GM12878 (cell line): ENCODE data around the gene HOXD9. TPM values are rescaled to one million over a fixed set of nuclear protein-coding genes. Genes with fewer than 3 reads are reported as not detected.

Experiments used
- ATAC-seq: fragments of 200-7000 bp; cut with Tn5 transposase; 3 replicates; pipeline ENCODE4 v1.9.1; 2020; ENCODE audit warnings: mild to moderate bottlenecking, moderate library complexity
- BruUV-seq: library from RNA; stranded (reverse); fragments of 400-500 nt; replicated peaks from 2 replicates; lab custom pipeline; 2021; lab: Mats Ljungman, UMichigan
- CTCF ChIA-PET: fragments of 300-600 bp; sonication (Branson Sonifier 250); formaldehyde crosslinking; extraction: SDS; loops from one replicate; lab custom pipeline; 2021; ENCODE audit warnings: inconsistent platforms; lab: Yijun Ruan, JAX
- POLR2A ChIA-PET: fragments of 350-600 bp; formaldehyde crosslinking; extraction: SDS; loops from one replicate; lab custom pipeline; 2021; ENCODE audit warnings: inconsistent platforms; lab: Charles Lee
- RAD21 ChIA-PET: fragments of 300-600 bp; sonication (Branson Sonifier 250); formaldehyde crosslinking; loops from one replicate; lab custom pipeline; 2023; ENCODE audit warnings: antibody characterized with exemption; ENCODE audit not compliant: unreplicated experiment; lab: Charles Lee
- SMC1A ChIA-PET: fragments of 300-600 bp; sonication (Branson Sonifier 250); formaldehyde crosslinking; loops from one replicate; lab custom pipeline; 2023; ENCODE audit not compliant: unreplicated experiment, uncharacterized antibody; lab: Charles Lee
- DNase-seq: peaks from one replicate; pipeline ENCODE4 v3.0.0-alpha.2; 2011; ENCODE audit warnings: low read depth, low spot score
- FAIRE-seq: peaks from 3 replicates; lab custom pipeline; 2011; peaks lifted over from hg19 to GRCh38; lab: Jason Lieb, UNC
- H2AFZ ChIP-seq: 2 replicates; pipeline ENCODE4 v1.6.0; 2011; ENCODE audit warnings: low read depth, low read length, control low read depth; ENCODE audit not compliant: control insufficient read depth
- H3K27ac ChIP-seq: 2 replicates; pipeline ENCODE4 v1.5.1; 2011; ENCODE audit warnings: control low read depth; ENCODE audit not compliant: control insufficient read depth, insufficient read depth
- H3K27me3 ChIP-seq, 2 experiments: replicated peaks in 1 of 2; 2 replicates each; pipeline versions ENCODE4 v1.6.0 to v1.6.1; 2011; ENCODE audit warnings: low read length in 1 of 2; ENCODE audit not compliant: control insufficient read depth in 2 of 2, insufficient read depth in 2 of 2
- H3K36me3 ChIP-seq, 2 experiments: 2 replicates each; pipeline ENCODE4 v1.5.1; 2011; ENCODE audit warnings: low read length in 1 of 2; ENCODE audit not compliant: control insufficient read depth in 2 of 2, insufficient read depth in 2 of 2
- H3K4me1 ChIP-seq: 2 replicates; pipeline ENCODE4 v1.6.1; 2011; ENCODE audit warnings: mild to moderate bottlenecking, low read length, moderate library complexity, mixed read lengths; ENCODE audit not compliant: control insufficient read depth, insufficient read depth
- H3K4me2 ChIP-seq: 2 replicates; pipeline ENCODE4 v1.6.0; 2011; ENCODE audit warnings: control low read depth; ENCODE audit not compliant: control insufficient read depth, insufficient read depth
- H3K4me3 ChIP-seq: fragments of 200-600 bp; sonication (generic); 2 replicates; pipeline ENCODE4 v1.5.1; 2016
- H3K79me2 ChIP-seq: 2 replicates; pipeline ENCODE4 v1.6.0; 2011; ENCODE audit warnings: low read length; ENCODE audit not compliant: control insufficient read depth, insufficient read depth
- H3K9ac ChIP-seq: 2 replicates; pipeline ENCODE4 v1.8.0; 2011; ENCODE audit warnings: low read length, control low read depth, mixed read lengths; ENCODE audit not compliant: control insufficient read depth, insufficient read depth
- H3K9me3 ChIP-seq: replicated peaks from 3 replicates; pipeline ENCODE4 v1.5.1; 2011; ENCODE audit warnings: mild to moderate bottlenecking, low read length; ENCODE audit not compliant: control insufficient read depth, insufficient read depth
- H4K20me1 ChIP-seq: 2 replicates; pipeline ENCODE4 v1.6.0; 2011; ENCODE audit not compliant: control insufficient read depth, insufficient read depth
- HDAC6 ChIP-seq: fragments of 200-600 bp; sonication (generic); IDR thresholded peaks from one replicate; pipeline ENCODE4 v1.8.0; 2017; ENCODE audit warnings: antibody characterized with exemption; ENCODE audit not compliant: unreplicated experiment
- MYC ChIP-seq: IDR thresholded peaks from 2 replicates; pipeline ENCODE4 v1.6.1; 2011; ENCODE audit warnings: mild to moderate bottlenecking, low read length, moderate library complexity, inconsistent platforms; ENCODE audit not compliant: insufficient read depth, insufficient replicate concordance, insufficient read length, severe bottlenecking
- NRF1 ChIP-seq: conservative IDR thresholded peaks from 2 replicates; pipeline ENCODE4 v1.6.1; 2011; ENCODE audit warnings: mild to moderate bottlenecking, low read depth, low read length, improper control_type of control experiment
- WGBS: methylation state at CpG from one replicate; pipeline ENCODE4 v1.1.6; 2016; ENCODE audit warnings: low lambda C conversion rate; ENCODE audit not compliant: insufficient replicate concordance, insufficient coverage; ENCODE audit errors: missing lambda C conversion rate; 5-methylcytosine and 5-hydroxymethylcytosine counted together
- in situ Hi-C: fragments of 300-500 bp; cut with MboI; formaldehyde crosslinking; loops from 9 replicates; pipeline ENCODE4 v1.14.3; 2018; ENCODE audit warnings: mixed read lengths
- intact Hi-C: fragments of 100-400 bp; cut with micrococcal nuclease; formaldehyde crosslinking; loops from one replicate; pipeline ENCODE4 v1.14.2; 2022; ENCODE audit not compliant: unreplicated experiment
- polyA plus RNA-seq, 11 experiments: library from polyadenylated mRNA; depleted of rRNA in 4 of 11; unstranded in 6 of 11; stranded (reverse) in 5 of 11; fragments of >200 nt; fragmentation: Nextera tagmentation in 4 of 11; fragmentation: Illumina TruSeq in 1 of 11; extraction: Ambion mirVana in 4 of 11; extraction: Trizol in 1 of 11; gene quantifications; 1 replicate in 1 of 11; 2 replicates in 10 of 11; pipeline versions ENCODE4 v1.2.1 to v1.2.3, GENCODE V29; 2011 to 2016; ENCODE audit warnings: inconsistent platforms in 2 of 11, missing spikeins in 2 of 11, low read depth in 1 of 11
- total RNA-seq, 4 experiments: library from RNA; depleted of rRNA in 3 of 4; stranded (reverse); fragments of >200 nt in 3 of 4; fragmentation: Illumina TruSeq in 1 of 4; extraction: Trizol in 1 of 4; gene quantifications; 2 replicates each; pipeline versions ENCODE4 v1.2.1 to v1.2.3, GENCODE V29; 2013 to 2021
- TF ChIP-seq, protein P1 (sequence below): fragments of 450-650 bp; IDR thresholded peaks from 2 replicates; pipeline ENCODE4 v1.6.1; 2017; ENCODE audit warnings: antibody characterized with exemption, mild to moderate bottlenecking, moderate library complexity

The HOXD9 gene
- total and polyA plus RNA-seq, 10 of the 15 experiments (the other 5 are each of a cell fraction or from before 2014, with no cell fraction given) = not detected

- TF ChIP-seq, protein P1, sequence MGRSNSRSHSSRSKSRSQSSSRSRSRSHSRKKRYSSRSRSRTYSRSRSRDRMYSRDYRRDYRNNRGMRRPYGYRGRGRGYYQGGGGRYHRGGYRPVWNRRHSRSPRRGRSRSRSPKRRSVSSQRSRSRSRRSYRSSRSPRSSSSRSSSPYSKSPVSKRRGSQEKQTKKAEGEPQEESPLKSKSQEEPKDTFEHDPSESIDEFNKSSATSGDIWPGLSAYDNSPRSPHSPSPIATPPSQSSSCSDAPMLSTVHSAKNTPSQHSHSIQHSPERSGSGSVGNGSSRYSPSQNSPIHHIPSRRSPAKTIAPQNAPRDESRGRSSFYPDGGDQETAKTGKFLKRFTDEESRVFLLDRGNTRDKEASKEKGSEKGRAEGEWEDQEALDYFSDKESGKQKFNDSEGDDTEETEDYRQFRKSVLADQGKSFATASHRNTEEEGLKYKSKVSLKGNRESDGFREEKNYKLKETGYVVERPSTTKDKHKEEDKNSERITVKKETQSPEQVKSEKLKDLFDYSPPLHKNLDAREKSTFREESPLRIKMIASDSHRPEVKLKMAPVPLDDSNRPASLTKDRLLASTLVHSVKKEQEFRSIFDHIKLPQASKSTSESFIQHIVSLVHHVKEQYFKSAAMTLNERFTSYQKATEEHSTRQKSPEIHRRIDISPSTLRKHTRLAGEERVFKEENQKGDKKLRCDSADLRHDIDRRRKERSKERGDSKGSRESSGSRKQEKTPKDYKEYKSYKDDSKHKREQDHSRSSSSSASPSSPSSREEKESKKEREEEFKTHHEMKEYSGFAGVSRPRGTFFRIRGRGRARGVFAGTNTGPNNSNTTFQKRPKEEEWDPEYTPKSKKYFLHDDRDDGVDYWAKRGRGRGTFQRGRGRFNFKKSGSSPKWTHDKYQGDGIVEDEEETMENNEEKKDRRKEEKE = no peak
- TF ChIP-seq HDAC6 = no peak
- no peak for TF ChIP-seq MYC
These were observed 16.6 kb upstream of the HOXD9 start (continued) for GRCh38 chr2:176105730-176106580.

DNA sequence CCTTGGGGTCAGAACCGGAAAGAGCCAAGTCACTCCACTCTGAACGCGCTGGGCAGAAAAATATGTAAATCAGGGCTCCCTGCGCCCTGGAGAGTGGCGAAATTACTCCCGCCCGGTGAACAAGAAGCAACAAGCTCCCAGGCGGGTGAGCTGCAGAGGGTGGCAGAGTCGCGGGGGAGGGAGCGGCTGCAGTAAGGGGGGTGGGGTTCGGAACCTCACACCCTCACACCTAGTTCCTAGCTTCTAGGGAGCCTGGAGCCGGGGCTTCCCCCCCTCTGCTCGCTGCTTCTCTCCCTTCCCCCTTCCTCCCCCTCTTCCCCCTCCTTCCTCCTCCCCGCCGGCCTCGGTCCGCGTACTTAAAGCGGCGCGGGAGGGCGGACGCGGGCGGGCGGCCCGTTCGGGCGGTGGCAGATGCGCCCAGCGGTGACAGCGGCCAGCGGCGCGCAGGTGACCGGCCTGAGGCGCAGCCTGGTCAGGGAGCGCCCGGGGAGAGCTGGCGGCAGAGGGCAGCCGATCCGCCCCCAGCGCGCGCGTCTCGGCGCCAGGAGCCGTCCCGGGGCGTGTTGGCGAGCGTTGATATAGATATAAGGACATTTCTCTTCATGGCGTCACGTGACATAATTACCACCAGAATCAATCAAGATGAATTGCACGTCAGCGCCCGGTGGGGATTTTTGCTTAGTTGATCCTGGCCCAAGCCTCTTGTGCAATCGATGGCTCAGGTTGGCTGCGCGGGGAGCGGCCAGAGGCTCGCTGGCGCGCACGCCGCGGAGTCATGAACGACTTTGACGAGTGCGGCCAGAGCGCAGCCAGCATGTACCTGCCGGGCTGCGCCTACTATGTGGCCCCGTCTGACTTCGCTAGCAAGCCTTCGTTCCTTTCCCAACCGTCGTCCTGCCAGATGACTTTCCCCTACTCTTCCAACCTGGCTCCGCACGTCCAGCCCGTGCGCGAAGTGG, 15.7 kb upstream of the HOXD9 start, which contains the start of gene HOXD11:
Gene HOXD11 (plus strand): TSS at position 700 of the 959 bp plus-strand sequence. CDS start 76 bp downstream, at position 776.
- no peak for DNase-seq
- Histone ChIP-seq H3K9me3 (peaks cover 3% of the 10 kb centered on the region; the same call in 1 of the 3 replicates), H3K4me2 (peak within 1 kb of the TSS; percentile 17; the same call in 1 of the 2 replicates), H3K4me1 (no peaks in the 10 kb centered on the region), H2AFZ (no peak within 1 kb of the TSS), H3K4me3 (no peak within 1 kb of the TSS), H3K27ac (no peak within 1 kb of the TSS), H3K27me3 (peaks cover 13 to 40% of the 10 kb centered on the region in 2 experiments), H4K20me1 (no peaks in the 10 kb centered on the region), H3K36me3 (no peaks in the 10 kb centered on the region), H3K79me2 (no peaks in the 10 kb centered on the region), H3K9ac (no peak within 1 kb of the TSS)
- no peak for TF ChIP-seq NRF1
- whole genome bisulfite sequencing = 61% methylated on average over 43 of the region's 85 CpGs
- POLR2A ChIA-PET = no interaction called here
- CTCF ChIA-PET = no interaction called here
- intact Hi-C loops (no loop called here), in situ Hi-C loops (no loop called here)
- no peak for FAIRE-seq
- RAD21 ChIA-PET = no interaction called here
- BruUV-seq = no TSS peak
- no peak for ATAC-seq
- SMC1A ChIA-PET = no interaction called here
